A673 (cell line): ENCODE results near the gene RFTN1. TPM values are rescaled to one million over a fixed set of nuclear protein-coding genes. Genes with fewer than 3 reads are reported as not detected.

ENCODE experiments used
- BruUV-seq: library from RNA; stranded (reverse); fragments of 400-500 nt; replicated peaks from 2 replicates; lab custom pipeline; 2021; lab: Mats Ljungman, UMichigan
- CTCF ChIA-PET: fragments of 300-600 bp; sonication (Branson Sonifier 250); formaldehyde crosslinking; loops from one replicate; lab custom pipeline; 2022; ENCODE audit warnings: antibody characterized with exemption; lab: Charles Lee
- POLR2A ChIA-PET: fragments of 300-600 bp; sonication (Branson Sonifier 250); formaldehyde crosslinking; loops from one replicate; lab custom pipeline; 2022; ENCODE audit warnings: antibody characterized with exemption; ENCODE audit not compliant: low non-redundant PET; lab: Charles Lee
- DNase-seq: peaks from one replicate; pipeline ENCODE4 v3.0.0-alpha.2; 2015; ENCODE audit warnings: low spot score
- H3K27ac ChIP-seq: fragments of 200-600 bp; sonication (generic); 2 replicates; pipeline ENCODE4 v1.5.1; 2016; ENCODE audit warnings: mixed run types, low read depth, mild to moderate bottlenecking, mixed read lengths, antibody characterized with exemption, low read length; ENCODE audit not compliant: poor library complexity, severe bottlenecking
- H3K27me3 ChIP-seq: fragments of 200-600 bp; sonication (generic); replicated peaks from 2 replicates; pipeline ENCODE4 v1.6.1; 2017; ENCODE audit warnings: mixed run types, low read depth, mild to moderate bottlenecking, mixed read lengths, antibody characterized with exemption, low read length; ENCODE audit not compliant: insufficient read depth, poor library complexity
- H3K36me3 ChIP-seq: fragments of 200-600 bp; sonication (generic); 2 replicates; pipeline ENCODE4 v1.6.1; 2016; ENCODE audit warnings: mixed run types, mild to moderate bottlenecking, mixed read lengths, antibody characterized with exemption, low read length; ENCODE audit not compliant: insufficient read depth, poor library complexity, severe bottlenecking
- H3K4me1 ChIP-seq: fragments of 200-600 bp; sonication (generic); 2 replicates; pipeline ENCODE4 v1.6.1; 2017; ENCODE audit warnings: mixed run types, mild to moderate bottlenecking, mixed read lengths, antibody characterized with exemption, low read length; ENCODE audit not compliant: insufficient read depth, poor library complexity, severe bottlenecking
- H3K4me3 ChIP-seq: fragments of 200-600 bp; sonication (generic); 2 replicates; pipeline ENCODE4 v1.5.1; 2016; ENCODE audit warnings: low read depth, mixed run types, mild to moderate bottlenecking, mixed read lengths, low read length; ENCODE audit not compliant: poor library complexity, severe bottlenecking
- H3K9me3 ChIP-seq: fragments of 200-600 bp; sonication (generic); 2 replicates; pipeline ENCODE4 v1.6.1; 2016; ENCODE audit warnings: mixed run types, low read depth, mild to moderate bottlenecking, mixed read lengths, antibody characterized with exemption, low read length; ENCODE audit not compliant: poor library complexity, severe bottlenecking
- CTCF ChIP-seq: fragments of 300-800, 200-600 bp; sonication (generic); conservative IDR thresholded peaks from 2 replicates; pipeline ENCODE4 v1.5.1; 2017; ENCODE audit warnings: low read depth, mild to moderate bottlenecking, antibody characterized with exemption, low read length, moderate library complexity, mixed read lengths
- EZH2 ChIP-seq: fragments of 200-600 bp; sonication (generic); IDR thresholded peaks from 2 replicates; pipeline ENCODE4 v1.6.1; 2017; ENCODE audit warnings: borderline replicate concordance, low read depth, mild to moderate bottlenecking, mixed read lengths, antibody characterized with exemption, low read length; ENCODE audit not compliant: poor library complexity, severe bottlenecking
- intact Hi-C: fragments of 100-400 bp; cut with micrococcal nuclease; formaldehyde crosslinking; loops from one replicate; pipeline ENCODE4 v1.10.0; 2022; ENCODE audit not compliant: unreplicated experiment
- total RNA-seq: library from RNA; stranded (reverse); gene quantifications from 2 replicates; pipeline ENCODE4 v1.2.3, GENCODE V29; 2021

RFTN1 gene
- total RNA-seq, 1 experiment from 2014 or later, result 0.60 TPM

GRCh38 chr3:16504692-16505091 is 8.8 kb downstream of the RFTN1 start:
- no TSS peak for BruUV-seq
- Histone ChIP-seq H3K27ac (no peak overlapping the region), H3K4me3 (no peak overlapping the region), H3K27me3 (peaks cover 21% of the 10 kb centered on the region), H3K4me1 (no peaks in the 10 kb centered on the region), H3K9me3 (no peaks in the 10 kb centered on the region), H3K36me3 (no peaks in the 10 kb centered on the region)
- intact Hi-C loops, result no loop called here
- TF ChIP-seq EZH2, result no peak
- no peak for TF ChIP-seq CTCF
- DNase-seq, result no peak
- CTCF ChIA-PET, result interaction anchor here (0.5 kb wide), 1 partner anchor 18 kb away, joined by 3 read pairs; no protein-coding TSS in a partner anchor
- POLR2A ChIA-PET, result interaction anchor here (0.6 kb wide), 1 partner anchor 826 kb away, joined by 4 read pairs; no protein-coding TSS in a partner anchor

GRCh38 chr3:16504242-16504641 is 9.3 kb downstream of the RFTN1 start:
- peaks cover 21% of the 10 kb centered on the region for H3K27me3 ChIP-seq
- no peaks in the 10 kb centered on the region for H3K36me3 ChIP-seq
- TF ChIP-seq EZH2 (no peak), CTCF (no peak)
- H3K4me3 ChIP-seq, result no peak overlapping the region
- no peaks in the 10 kb centered on the region for H3K9me3 ChIP-seq
- H3K4me1 ChIP-seq, result no peaks in the 10 kb centered on the region
- no peak overlapping the region for H3K27ac ChIP-seq
- intact Hi-C loops, result no loop called here
- ChIA-PET POLR2A (interaction anchor here (0.6 kb wide), 1 partner anchor 826 kb away, joined by 4 read pairs; no protein-coding TSS in a partner anchor), CTCF (no interaction called here)
- BruUV-seq, result no TSS peak
- no peak for DNase-seq

- no peak for TF ChIP-seq EZH2
- no peak for TF ChIP-seq CTCF
- DNase-seq, result no peak
- ChIA-PET CTCF (no interaction called here), POLR2A (no interaction called here)
- Histone ChIP-seq H3K4me3 (no peak overlapping the region), H3K4me1 (no peaks in the 10 kb centered on the region), H3K36me3 (no peaks in the 10 kb centered on the region), H3K9me3 (no peaks in the 10 kb centered on the region), H3K27ac (no peak overlapping the region), H3K27me3 (peaks cover 21% of the 10 kb centered on the region)
- intact Hi-C loops, result no loop called here
- BruUV-seq, result no TSS peak
These were observed 10.2 kb downstream of the RFTN1 start for GRCh38 chr3:16503191-16503776.
